Measurements from ENCODE around the gene KRT2.

- TF ChIP-seq MAX (IDR thresholded peaks at IDR 0.05) (no peak), HDAC2 (IDR thresholded peaks at IDR 0.05; ENCODE audit: borderline replicate concordance in 1 of 2, low read depth in 2 of 2, low read length in 2 of 2) (no peak), POLR2A (IDR thresholded peaks at IDR 0.05; ENCODE audit: control extremely low read depth in 1 of 2, low read depth in 2 of 2, low read length in 2 of 2) (no peak), CTCF (IDR thresholded peaks at IDR 0.05; ENCODE audit: control extremely low read depth in 1 of 3, insufficient read depth in 1 of 3, low read depth in 1 of 3, low read length in 3 of 3) (no peak), HDAC6 (IDR thresholded peaks at IDR 0.05; ENCODE audit: low read depth, low read length) (no peak), EP300 (IDR thresholded peaks at IDR 0.05; ENCODE audit: borderline replicate concordance in 1 of 2, low read depth in 2 of 2, low read length in 2 of 2) (no peak), ZNF274 (IDR thresholded peaks at IDR 0.05; ENCODE audit: borderline replicate concordance, extremely low read depth, low read length) (no peak), JUN (IDR thresholded peaks at IDR 0.05; ENCODE audit: low read depth, low read length) (no peak), POLR2AphosphoS5 (IDR thresholded peaks at IDR 0.05; ENCODE audit: low read depth, low read length) (no peak), CREB1 (IDR thresholded peaks at IDR 0.05) (no peak)
Measured at GRCh38 chr12:52681526-52682380, 29.7 kb upstream of the KRT2 start.
